GM23248 (cell line): ENCODE results near the gene PRRT3. TPM values are rescaled to one million over a fixed set of nuclear protein-coding genes. Genes with fewer than 3 reads are reported as not detected.

ENCODE experiments used
- DNase-seq: peaks from one replicate; pipeline ENCODE4 v3.0.0-alpha.2; 2015
- H2AFZ ChIP-seq: fragments of 200-600 bp; sonication (generic); 2 replicates; pipeline ENCODE4 v1.6.1; 2016; ENCODE audit warnings: antibody characterized with exemption
- H3F3A ChIP-seq: fragments of 200-600 bp; sonication (generic); 2 replicates; pipeline ENCODE4 v1.6.1; 2016; ENCODE audit warnings: mild to moderate bottlenecking, antibody characterized with exemption, mixed run types; ENCODE audit not compliant: insufficient read depth
- H3K27ac ChIP-seq: fragments of 200-600 bp; sonication (generic); 2 replicates; pipeline ENCODE4 v1.5.1; 2016; ENCODE audit warnings: mild to moderate bottlenecking
- H3K27me3 ChIP-seq: fragments of 200-600 bp; sonication (generic); replicated peaks from 2 replicates; pipeline ENCODE4 v1.6.1; 2016; ENCODE audit warnings: mild to moderate bottlenecking; ENCODE audit not compliant: insufficient read depth
- H3K36me3 ChIP-seq: fragments of 200-600 bp; sonication (generic); 2 replicates; pipeline ENCODE4 v1.6.1; 2016; ENCODE audit warnings: low read depth, mild to moderate bottlenecking
- H3K4me1 ChIP-seq: fragments of 200-600 bp; sonication (generic); 2 replicates; pipeline ENCODE4 v1.6.1; 2016; ENCODE audit warnings: mild to moderate bottlenecking; ENCODE audit not compliant: insufficient read depth
- H3K4me2 ChIP-seq: fragments of 200-600 bp; sonication (generic); one replicate; pipeline ENCODE4 v1.6.1; 2016; ENCODE audit warnings: mild to moderate bottlenecking; ENCODE audit not compliant: unreplicated experiment
- H3K4me3 ChIP-seq: fragments of 200-600 bp; sonication (generic); 2 replicates; pipeline ENCODE4 v1.5.1; 2016; ENCODE audit warnings: mild to moderate bottlenecking
- H3K79me2 ChIP-seq: fragments of 200-600 bp; sonication (generic); 2 replicates; pipeline ENCODE4 v1.6.1; 2016; ENCODE audit warnings: mild to moderate bottlenecking; ENCODE audit not compliant: insufficient read depth
- H3K9ac ChIP-seq: fragments of 200-600 bp; sonication (generic); 2 replicates; pipeline ENCODE4 v1.6.1; 2016; ENCODE audit warnings: mild to moderate bottlenecking
- H3K9me2 ChIP-seq: fragments of 200-600 bp; sonication (generic); 2 replicates; pipeline ENCODE4 v1.6.1; 2016; ENCODE audit warnings: mixed run types, mild to moderate bottlenecking, moderate library complexity; ENCODE audit not compliant: insufficient read depth
- H3K9me3 ChIP-seq: fragments of 200-600 bp; sonication (generic); one replicate; pipeline ENCODE4 v1.6.1; 2017; ENCODE audit warnings: low read depth
- H4K20me1 ChIP-seq: fragments of 200-600 bp; sonication (generic); 2 replicates; pipeline ENCODE4 v1.6.0; 2016; ENCODE audit not compliant: insufficient read depth
- EZH2 ChIP-seq: fragments of 200-600 bp; sonication (generic); IDR thresholded peaks from 2 replicates; pipeline ENCODE4 v1.6.1; 2018; ENCODE audit warnings: antibody characterized with exemption, mild to moderate bottlenecking; ENCODE audit not compliant: insufficient read depth, poor library complexity, severe bottlenecking
- EZH2phosphoT487 ChIP-seq: fragments of 200-600 bp; sonication (generic); IDR thresholded peaks from 2 replicates; pipeline ENCODE4 v1.6.1; 2018; ENCODE audit warnings: antibody characterized with exemption, moderate library complexity, mild to moderate bottlenecking, low read depth; ENCODE audit not compliant: insufficient read depth
- WGBS, 2 experiments: methylation state at CpG; one replicate each; pipeline ENCODE4 v1.1.6; 2015 to 2017; ENCODE audit warnings: low lambda C conversion rate in 2 of 2, low coverage in 1 of 2; ENCODE audit errors: missing lambda C conversion rate in 2 of 2; 5-methylcytosine and 5-hydroxymethylcytosine counted together
- in situ Hi-C: fragments of 300-500 bp; cut with MboI; formaldehyde crosslinking; loops from 2 replicates; pipeline ENCODE4 v1.15.0; 2020
- polyA plus RNA-seq: library from polyadenylated mRNA; unstranded; fragments of >200 nt; fragmentation: Nextera tagmentation; extraction: Ambion mirVana; gene quantifications from 2 replicates; pipeline ENCODE4 v1.2.1, GENCODE V29; 2016
- total RNA-seq: library from RNA; depleted of rRNA; stranded (reverse); fragments of >200 nt; shearing (Covaris generic); gene quantifications from 2 replicates; pipeline ENCODE4 v1.2.3, GENCODE V29; 2014

PRRT3 gene
- total and polyA plus RNA-seq, 2 experiments from 2014 or later, result 4.3 to 7.5 TPM

- Histone ChIP-seq H3K9me3 (no peaks in the 10 kb centered on the region), H4K20me1 (no peaks in the 10 kb centered on the region), H3K4me2 (no peak overlapping the region), H3K79me2 (no peaks in the 10 kb centered on the region), H3K27ac (no peak overlapping the region), H3K9me2 (no peaks in the 10 kb centered on the region), H3K9ac (no peak overlapping the region), H3K36me3 (peaks cover 5% of the 10 kb centered on the region; the same call in 1 of the 2 replicates), H3K4me1 (peaks cover 11% of the 10 kb centered on the region), H3K4me3 (no peak overlapping the region), H3K27me3 (no peaks in the 10 kb centered on the region), H3F3A (no peaks in the 10 kb centered on the region), H2AFZ (no peak overlapping the region)
- DNase-seq, result no peak
- TF ChIP-seq EZH2phosphoT487, result no peak
- TF ChIP-seq EZH2, result no peak
- in situ Hi-C loops, result no loop called here
- 95 to 97% methylated on average over 12 to 13 of the region's 13 CpGs for WGBS, 2 experiments
Observed at GRCh38 chr3:9937486-9938238, 14.5 kb downstream of the PRRT3 start.

GRCh38 chr3:9935966-9936510, 16.2 kb downstream of the PRRT3 start:
- Histone ChIP-seq H3K4me3 (no peak overlapping the region), H3K27ac (no peak overlapping the region), H3K4me1 (peaks cover 11% of the 10 kb centered on the region), H3K9me3 (no peaks in the 10 kb centered on the region), H4K20me1 (no peaks in the 10 kb centered on the region), H3F3A (no peaks in the 10 kb centered on the region), H3K36me3 (peaks cover 5% of the 10 kb centered on the region; the same call in 1 of the 2 replicates), H3K9me2 (no peaks in the 10 kb centered on the region), H3K27me3 (no peaks in the 10 kb centered on the region), H3K4me2 (no peak overlapping the region), H3K9ac (no peak overlapping the region), H2AFZ (no peak overlapping the region), H3K79me2 (no peaks in the 10 kb centered on the region)
- TF ChIP-seq EZH2phosphoT487 (no peak), EZH2 (no peak)
- in situ Hi-C loops, result no loop called here
- DNase-seq, result no peak
- 90 to 93% methylated on average over 5 of the region's 5 CpGs for WGBS, 2 experiments

GRCh38 chr3:9934993-9935392, 17.2 kb downstream of the PRRT3 start:
- Histone ChIP-seq H3K4me3 (no peak overlapping the region), H3K9me2 (no peaks in the 10 kb centered on the region), H3K4me1 (peaks cover 11% of the 10 kb centered on the region), H3K27me3 (no peaks in the 10 kb centered on the region), H2AFZ (no peak overlapping the region), H3F3A (no peaks in the 10 kb centered on the region), H4K20me1 (no peaks in the 10 kb centered on the region), H3K79me2 (no peaks in the 10 kb centered on the region), H3K9ac (peak overlapping the region; percentile 86; the same call in 1 of the 2 replicates), H3K4me2 (no peak overlapping the region), H3K9me3 (no peaks in the 10 kb centered on the region), H3K27ac (no peak overlapping the region), H3K36me3 (peaks cover 5% of the 10 kb centered on the region)
- TF ChIP-seq EZH2, result no peak
- no peak for TF ChIP-seq EZH2phosphoT487
- DNase-seq, result no peak
- in situ Hi-C loops, result no loop called here
- 93 to 95% methylated on average over 4 of the region's 4 CpGs for WGBS, 2 experiments

DNA sequence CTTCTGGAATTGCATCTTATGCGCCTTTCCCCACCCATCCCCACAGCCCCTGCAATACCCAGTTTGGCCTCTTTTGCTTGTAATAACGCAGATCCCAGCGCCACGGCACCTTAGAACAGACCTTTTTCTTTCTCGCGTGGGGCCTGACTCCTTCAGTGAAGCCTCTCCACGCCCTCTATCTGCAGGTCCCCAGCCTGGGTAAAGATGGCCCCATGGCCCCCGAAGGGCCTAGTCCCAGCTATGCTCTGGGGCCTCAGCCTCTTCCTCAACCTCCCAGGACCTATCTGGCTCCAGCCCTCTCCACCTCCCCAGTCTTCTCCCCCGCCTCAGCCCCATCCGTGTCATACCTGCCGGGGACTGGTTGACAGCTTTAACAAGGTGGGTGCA, 18.0 kb downstream of the PRRT3 start:
- Histone ChIP-seq H3K9me2 (no peaks in the 10 kb centered on the region), H2AFZ (peak overlapping the region; percentile 93), H3K9ac (peak overlapping the region; percentile 86), H4K20me1 (no peaks in the 10 kb centered on the region), H3K9me3 (no peaks in the 10 kb centered on the region), H3K79me2 (no peaks in the 10 kb centered on the region), H3K36me3 (peaks cover 5% of the 10 kb centered on the region), H3K27me3 (no peaks in the 10 kb centered on the region), H3K27ac (peak overlapping the region; percentile 76), H3K4me1 (peaks cover 11% of the 10 kb centered on the region), H3F3A (no peaks in the 10 kb centered on the region), H3K4me2 (peak overlapping the region; percentile 92), H3K4me3 (peak overlapping the region; percentile 82)
- in situ Hi-C loops, result no loop called here
- no peak for TF ChIP-seq EZH2phosphoT487
- no peak for TF ChIP-seq EZH2
- peak; percentile 62 for DNase-seq
- WGBS, 2 experiments, result 19 to 20% methylated on average over 9 to 11 of the region's 11 CpGs
